IPS-15b (cell line): ENCODE results near the gene PPP1R13L.

Experiments used
- H3K27me3 ChIP-seq: one replicate; pipeline ENCODE4 v1.6.1; 2013; ENCODE audit warnings: low read length; ENCODE audit not compliant: control insufficient read depth, insufficient read depth
- H3K36me3 ChIP-seq: one replicate; pipeline ENCODE4 v1.6.1; 2013; ENCODE audit warnings: low read length; ENCODE audit not compliant: control insufficient read depth, insufficient read depth
- H3K4me1 ChIP-seq: one replicate; pipeline ENCODE4 v1.6.1; 2013; ENCODE audit warnings: mild to moderate bottlenecking, low read length; ENCODE audit not compliant: control insufficient read depth, insufficient read depth
- H3K4me3 ChIP-seq: one replicate; pipeline ENCODE4 v1.5.1; 2013; ENCODE audit warnings: low read depth, low read length
- H3K9ac ChIP-seq: one replicate; pipeline ENCODE4 v1.6.1; 2013; ENCODE audit warnings: low read depth, mild to moderate bottlenecking, low read length
- H3K9me3 ChIP-seq: one replicate; pipeline ENCODE4 v1.6.1; 2013; ENCODE audit warnings: mild to moderate bottlenecking, low read length; ENCODE audit not compliant: control insufficient read depth, insufficient read depth

PPP1R13L gene

DNA sequence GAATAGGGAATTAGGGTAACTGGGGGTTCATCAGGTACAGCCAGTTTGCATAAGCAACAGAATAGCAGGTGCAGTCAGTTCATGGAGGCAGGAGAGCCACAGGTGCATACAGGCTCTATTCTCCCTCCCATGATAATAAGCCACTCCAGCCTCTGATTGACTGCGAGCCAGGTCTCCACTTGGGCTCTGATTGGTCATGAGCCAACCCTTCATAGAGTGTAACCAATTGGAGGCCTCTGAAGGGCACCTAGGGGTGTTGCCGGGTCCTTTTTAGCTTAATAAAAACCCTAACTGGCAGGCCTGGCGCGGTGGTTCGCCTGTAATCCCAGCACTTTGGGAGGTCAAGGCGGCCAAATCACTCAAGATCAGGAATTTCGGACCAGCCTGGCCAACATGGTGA lies 73.5 kb downstream of the PPP1R13L start:
- Histone ChIP-seq H3K27me3 (peaks cover 3% of the 10 kb centered on the region), H3K9me3 (no peaks in the 10 kb centered on the region), H3K9ac (no peak overlapping the region), H3K4me3 (no peak overlapping the region), H3K4me1 (no peaks in the 10 kb centered on the region), H3K36me3 (peaks cover 2% of the 10 kb centered on the region)
